ENCODE measurements around the gene TRAF3IP1. TPM values are rescaled to one million over a fixed set of nuclear protein-coding genes. Genes with fewer than 3 reads are reported as not detected.
"Not testable (repeated sequence)": the region's sequence is repeated elsewhere in the genome, so short reads cannot be mapped to it uniquely, and the experiment has no call there.

TRAF3IP1 gene
- total and polyA plus RNA-seq, 2 donors (not counting 1 experiment from before 2014, with no cell fraction given) = 1.4 to 15.5 TPM

DNA sequence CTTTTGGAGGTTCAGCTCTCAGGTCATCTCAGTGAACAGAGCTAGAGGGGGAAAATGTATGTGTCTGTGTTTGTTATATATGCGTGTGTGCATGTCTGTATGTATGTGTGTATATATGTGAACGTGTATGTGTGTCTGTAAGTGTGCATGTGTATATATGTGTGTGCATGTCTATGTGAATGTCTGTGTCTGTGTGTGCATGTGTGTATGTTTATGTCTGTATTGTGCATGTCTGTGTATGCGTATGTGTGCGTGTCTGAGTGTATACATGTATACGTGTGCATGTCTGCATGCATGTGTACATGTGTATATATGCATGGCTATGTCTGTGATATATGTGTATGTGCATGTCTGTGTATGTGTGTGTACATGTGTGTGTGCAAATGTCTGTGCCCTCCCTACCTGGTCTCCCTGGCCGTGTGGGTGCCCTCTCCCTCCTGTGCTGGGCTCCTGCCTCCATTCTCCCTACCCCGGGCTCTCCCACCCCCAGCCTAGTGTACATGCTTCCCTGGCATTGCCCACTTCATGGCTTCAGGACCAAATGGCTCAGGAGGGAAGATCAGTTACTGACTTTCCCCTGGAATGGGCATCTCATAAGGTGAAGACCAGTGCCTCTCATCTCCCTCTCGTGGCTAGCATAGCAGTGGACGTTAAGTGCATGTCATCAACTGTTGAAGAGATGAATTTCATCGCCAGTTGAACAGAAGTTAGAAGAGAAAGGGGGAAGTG is 49.9 kb downstream of the TRAF3IP1 start:
- Mint-ChIP-seq H3K27ac (no peak overlapping the region), H3K4me3 (no peak overlapping the region), H3K27me3 (no peaks in the 10 kb centered on the region), H3K9me3 (ENCODE audit: insufficient read depth) (no peaks in the 10 kb centered on the region), H3K4me1 (no peaks in the 10 kb centered on the region)
- WGBS (ENCODE audit: insufficient coverage) = 89% methylated on average over 9 of the region's 10 CpGs
- Histone ChIP-seq H3K4me1 (ENCODE audit: control insufficient read depth in 2 of 2, insufficient read depth in 2 of 2, low read length in 2 of 2) (no peaks in the 10 kb centered on the region), H3K27ac (ENCODE audit: low read length in 2 of 2) (no peak overlapping the region), H3K4me3 (ENCODE audit: control extremely low read depth in 1 of 5, extremely low read depth in 1 of 5, insufficient read depth in 1 of 5, low read depth in 2 of 5, low read length in 4 of 5) (no peak overlapping the region), H3K79me2 (ENCODE audit: control insufficient read depth, insufficient read depth, low read length) (no peaks in the 10 kb centered on the region), H4K20me1 (ENCODE audit: control insufficient read depth, insufficient read depth, low read length, poor library complexity, severe bottlenecking) (no peaks in the 10 kb centered on the region), H3K4me2 (replicated peaks; ENCODE audit: low read depth, low read length, poor library complexity, severe bottlenecking) (no peak overlapping the region), H2AFZ (ENCODE audit: insufficient read depth, low read depth, low read length, poor library complexity, severe bottlenecking) (no peak overlapping the region), H3K9ac (ENCODE audit: low read length) (no peak overlapping the region), H3K27me3 (replicated peaks in 1 of 4; ENCODE audit: control extremely low read depth in 1 of 4, control insufficient read depth in 3 of 4, insufficient read depth in 4 of 4, low read length in 3 of 4) (no peaks in the 10 kb centered on the region), H3K36me3 (replicated peaks in 1 of 2; ENCODE audit: control extremely low read depth in 1 of 2, control insufficient read depth in 1 of 2, extremely low read depth in 1 of 2, insufficient read depth in 2 of 2, low read length in 1 of 2) (no peaks in the 10 kb centered on the region), H3K9me3 (ENCODE audit: control extremely low read depth in 1 of 3, control insufficient read depth in 2 of 3, insufficient read depth in 1 of 3, low read length in 2 of 3) (no peaks in the 10 kb centered on the region)
- ChIA-PET POLR2A (no interaction called here), CTCF (interaction anchor here (0.7 to 3.7 kb wide), 5 partner anchors 10 to 1776 kb away, joined by 3 to 34 read pairs (median 5); no protein-coding TSS in a partner anchor)
- no peak for ATAC-seq (ENCODE audit: low read depth)
- no peak for DNase-seq
- TF ChIP-seq, protein P1, sequence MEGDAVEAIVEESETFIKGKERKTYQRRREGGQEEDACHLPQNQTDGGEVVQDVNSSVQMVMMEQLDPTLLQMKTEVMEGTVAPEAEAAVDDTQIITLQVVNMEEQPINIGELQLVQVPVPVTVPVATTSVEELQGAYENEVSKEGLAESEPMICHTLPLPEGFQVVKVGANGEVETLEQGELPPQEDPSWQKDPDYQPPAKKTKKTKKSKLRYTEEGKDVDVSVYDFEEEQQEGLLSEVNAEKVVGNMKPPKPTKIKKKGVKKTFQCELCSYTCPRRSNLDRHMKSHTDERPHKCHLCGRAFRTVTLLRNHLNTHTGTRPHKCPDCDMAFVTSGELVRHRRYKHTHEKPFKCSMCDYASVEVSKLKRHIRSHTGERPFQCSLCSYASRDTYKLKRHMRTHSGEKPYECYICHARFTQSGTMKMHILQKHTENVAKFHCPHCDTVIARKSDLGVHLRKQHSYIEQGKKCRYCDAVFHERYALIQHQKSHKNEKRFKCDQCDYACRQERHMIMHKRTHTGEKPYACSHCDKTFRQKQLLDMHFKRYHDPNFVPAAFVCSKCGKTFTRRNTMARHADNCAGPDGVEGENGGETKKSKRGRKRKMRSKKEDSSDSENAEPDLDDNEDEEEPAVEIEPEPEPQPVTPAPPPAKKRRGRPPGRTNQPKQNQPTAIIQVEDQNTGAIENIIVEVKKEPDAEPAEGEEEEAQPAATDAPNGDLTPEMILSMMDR (IDR thresholded peaks at IDR 0.05) = no peak
- no peak for TF ChIP-seq EZH2 (IDR thresholded peaks at IDR 0.05; ENCODE audit: borderline replicate concordance, insufficient read depth, low read depth, low read length, poor library complexity, severe bottlenecking)
- intact Hi-C loops (cut with micrococcal nuclease) = loop anchor here (2.0 kb wide), 1 partner anchor 93 kb away; no protein-coding TSS in a partner anchor

DNA sequence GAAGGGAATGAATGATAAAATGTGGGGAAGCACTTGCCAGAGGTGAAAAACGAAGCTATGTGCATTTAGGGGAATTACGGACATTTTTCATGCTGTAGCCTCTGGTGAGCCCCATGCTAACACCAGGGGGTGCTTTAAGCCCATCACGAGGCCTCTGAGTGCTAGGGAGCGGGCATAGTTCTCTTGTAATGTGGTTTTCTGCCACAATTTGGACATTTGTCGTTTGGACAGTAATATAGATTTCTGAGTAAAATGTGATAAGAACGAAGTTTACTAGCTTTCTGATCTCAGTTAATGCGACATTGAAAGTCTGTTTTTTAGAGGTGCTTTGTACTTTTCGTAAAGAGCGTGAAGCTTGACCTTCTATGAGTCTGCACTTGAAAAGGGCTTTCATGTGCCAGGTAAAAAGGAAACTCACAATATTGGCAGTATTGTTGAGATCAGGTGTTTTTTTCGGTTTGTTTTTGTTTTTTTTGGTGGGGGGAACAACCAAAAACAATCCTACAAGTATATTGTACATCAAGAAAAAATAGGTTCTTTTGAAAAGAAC is 50.6 kb downstream of the TRAF3IP1 start:
- WGBS (ENCODE audit: insufficient coverage) = 44% methylated on average over 8 of the region's 10 CpGs
- intact Hi-C loops (cut with micrococcal nuclease) = loop anchor here (2.0 kb wide), 1 partner anchor 92 kb away; no protein-coding TSS in a partner anchor
- H3K4me2 ChIP-seq (replicated peaks; ENCODE audit: low read depth, low read length, poor library complexity, severe bottlenecking) = no peak overlapping the region
- no peaks in the 10 kb centered on the region for H4K20me1 ChIP-seq (ENCODE audit: control insufficient read depth, insufficient read depth, low read length, poor library complexity, severe bottlenecking)
- CTCF ChIA-PET = interaction anchor here (0.7 to 3.7 kb wide), 6 partner anchors 9 to 1775 kb away, joined by 3 to 34 read pairs (median 5); no protein-coding TSS in a partner anchor
- no peaks in the 10 kb centered on the region for H3K27me3 ChIP-seq (replicated peaks in 1 of 4; ENCODE audit: control extremely low read depth in 1 of 4, control insufficient read depth in 3 of 4, insufficient read depth in 4 of 4, low read length in 3 of 4)
- H3K9ac ChIP-seq (ENCODE audit: low read length) = no peak overlapping the region
- TF ChIP-seq EZH2 (IDR thresholded peaks at IDR 0.05; ENCODE audit: borderline replicate concordance, insufficient read depth, low read depth, low read length, poor library complexity, severe bottlenecking) = no peak
- TF ChIP-seq, protein P1 (IDR thresholded peaks at IDR 0.05) = peak; percentile 32
- POLR2A ChIA-PET = no interaction called here
- Mint-ChIP-seq H3K27me3 (no peaks in the 10 kb centered on the region), H3K4me1 (no peaks in the 10 kb centered on the region), H3K9me3 (ENCODE audit: insufficient read depth) (no peaks in the 10 kb centered on the region), H3K27ac (no peak overlapping the region), H3K4me3 (no peak overlapping the region)
- peak; percentile 46 for DNase-seq
- no peaks in the 10 kb centered on the region for H3K4me1 ChIP-seq (ENCODE audit: control insufficient read depth in 2 of 2, insufficient read depth in 2 of 2, low read length in 2 of 2)
- H3K4me3 ChIP-seq (ENCODE audit: control extremely low read depth in 1 of 5, extremely low read depth in 1 of 5, insufficient read depth in 1 of 5, low read depth in 2 of 5, low read length in 4 of 5) = no peak overlapping the region
- H3K9me3 ChIP-seq (ENCODE audit: control extremely low read depth in 1 of 3, control insufficient read depth in 2 of 3, insufficient read depth in 1 of 3, low read length in 2 of 3) = no peaks in the 10 kb centered on the region
- H3K27ac ChIP-seq (ENCODE audit: low read length in 2 of 2) = no peak overlapping the region
- no peak overlapping the region for H2AFZ ChIP-seq (ENCODE audit: insufficient read depth, low read depth, low read length, poor library complexity, severe bottlenecking)
- H3K36me3 ChIP-seq (replicated peaks in 1 of 2; ENCODE audit: control extremely low read depth in 1 of 2, control insufficient read depth in 1 of 2, extremely low read depth in 1 of 2, insufficient read depth in 2 of 2, low read length in 1 of 2) = no peaks in the 10 kb centered on the region
- H3K79me2 ChIP-seq (ENCODE audit: control insufficient read depth, insufficient read depth, low read length) = no peaks in the 10 kb centered on the region
- no peak for ATAC-seq (ENCODE audit: low read depth)

DNA sequence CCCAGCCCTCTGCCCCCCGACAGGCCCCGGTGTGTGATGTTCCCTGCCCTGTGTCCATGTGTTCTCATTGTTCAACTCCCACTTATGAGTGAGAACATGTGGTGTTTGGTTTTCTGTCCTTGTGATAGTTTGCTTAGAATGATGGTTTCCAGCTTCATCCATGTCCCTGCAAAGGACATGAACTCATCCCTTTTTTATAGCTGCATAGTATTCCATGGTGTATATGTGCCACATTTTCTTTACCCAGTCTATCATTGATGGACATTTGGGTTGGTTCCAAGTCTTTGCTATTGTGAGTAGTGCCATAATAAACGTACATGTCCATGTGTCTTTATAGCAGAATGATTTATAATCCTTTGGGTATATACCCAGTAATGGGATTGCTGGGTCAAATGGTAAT is 52.0 kb downstream of the TRAF3IP1 start:
- H3K4me3 Mint-ChIP-seq, CTCF ChIA-PET: not testable (repeated sequence)

More for the DNA sequence above, 52.0 kb downstream of the TRAF3IP1 start:
- ATAC-seq (ENCODE audit: low read depth); H3K9ac ChIP-seq (ENCODE audit: low read length); H2AFZ ChIP-seq (ENCODE audit: insufficient read depth, low read depth, low read length, poor library complexity, severe bottlenecking); H3K4me1 Mint-ChIP-seq; intact Hi-C loops (cut with micrococcal nuclease); H3K4me1 ChIP-seq (ENCODE audit: control insufficient read depth in 2 of 2, insufficient read depth in 2 of 2, low read length in 2 of 2); H3K27me3 ChIP-seq (replicated peaks in 1 of 4; ENCODE audit: control extremely low read depth in 1 of 4, control insufficient read depth in 3 of 4, insufficient read depth in 4 of 4, low read length in 3 of 4); H3K36me3 ChIP-seq (replicated peaks in 1 of 2; ENCODE audit: control extremely low read depth in 1 of 2, control insufficient read depth in 1 of 2, extremely low read depth in 1 of 2, insufficient read depth in 2 of 2, low read length in 1 of 2); H3K4me3 ChIP-seq (ENCODE audit: control extremely low read depth in 1 of 5, extremely low read depth in 1 of 5, insufficient read depth in 1 of 5, low read depth in 2 of 5, low read length in 4 of 5); POLR2A ChIA-PET; H3K9me3 Mint-ChIP-seq (ENCODE audit: insufficient read depth); H3K9me3 ChIP-seq (ENCODE audit: control extremely low read depth in 1 of 3, control insufficient read depth in 2 of 3, insufficient read depth in 1 of 3, low read length in 2 of 3); H3K27ac ChIP-seq (ENCODE audit: low read length in 2 of 2); H3K27me3 Mint-ChIP-seq; H3K27ac Mint-ChIP-seq; H3K4me2 ChIP-seq (replicated peaks; ENCODE audit: low read depth, low read length, poor library complexity, severe bottlenecking); H3K79me2 ChIP-seq (ENCODE audit: control insufficient read depth, insufficient read depth, low read length); DNase-seq; H4K20me1 ChIP-seq (ENCODE audit: control insufficient read depth, insufficient read depth, low read length, poor library complexity, severe bottlenecking): not testable (repeated sequence)
- no CpG with 5 or more reads among the region's 3 CpGs for WGBS (ENCODE audit: insufficient coverage)

Data from B cell (primary cell).